Activated naive CD8-positive, alpha-beta T cell treated with anti-CD3 and anti-CD28 coated beads, Interleukin-2, amount 50 U/mL, for 24 hours (primary cell): ENCODE measurements around the gene PHYHD1.
A peak's percentile ranks its signal among the peaks of the same experiment; 100 is the strongest.

ENCODE experiments used
- ATAC-seq: fragments of 150-1000 bp; cut with Tn5 transposase; one replicate; pipeline ENCODE4 v1.10.0; 2021
- DNase-seq: peaks from one replicate; pipeline ENCODE4 v3.0.0; 2021
- H3K27ac Mint-ChIP-seq: one replicate; pipeline ENCODE4 v1.8.0; 2021; ENCODE audit warnings: mild to moderate bottlenecking, mixed read lengths
- H3K27me3 Mint-ChIP-seq: one replicate; pipeline ENCODE4 v1.8.0; 2021; ENCODE audit warnings: mixed read lengths
- H3K36me3 Mint-ChIP-seq: one replicate; pipeline ENCODE4 v1.8.0; 2021; ENCODE audit warnings: low read depth, mixed read lengths
- H3K4me1 Mint-ChIP-seq: one replicate; pipeline ENCODE4 v1.8.0; 2021; ENCODE audit warnings: mixed read lengths
- H3K4me3 Mint-ChIP-seq: one replicate; pipeline ENCODE4 v1.8.0; 2021; ENCODE audit warnings: mild to moderate bottlenecking, moderate library complexity, mixed read lengths
- H3K9me3 Mint-ChIP-seq: one replicate; pipeline ENCODE4 v1.8.0; 2021; ENCODE audit warnings: mixed read lengths

PHYHD1 gene

DNA sequence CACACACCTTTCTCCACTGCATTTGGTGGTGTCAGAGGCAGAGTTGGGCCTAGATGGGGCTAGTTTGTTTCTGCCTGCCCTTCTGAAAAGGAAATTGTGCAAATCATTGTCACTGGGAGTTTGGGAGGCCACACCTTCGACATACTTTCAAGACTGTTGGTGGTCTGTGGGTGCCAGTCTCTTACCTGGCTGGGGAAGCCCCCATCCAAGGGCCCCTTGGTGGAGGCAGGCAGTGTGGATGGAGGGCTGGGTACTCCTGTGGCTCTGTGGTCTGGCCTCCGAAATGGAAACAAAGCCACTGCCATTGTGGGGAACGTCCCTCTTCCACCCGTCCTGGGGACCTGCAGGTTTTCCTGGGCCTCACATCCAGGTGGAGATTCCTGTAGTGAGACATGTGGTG lies 10.9 kb upstream of the PHYHD1 start:
- H3K4me1 Mint-ChIP-seq: peaks cover 52% of the 10 kb centered on the region
- peak; percentile 57 for ATAC-seq
- no peaks in the 10 kb centered on the region for H3K9me3 Mint-ChIP-seq
- H3K36me3 Mint-ChIP-seq: peaks cover 27% of the 10 kb centered on the region
- no peaks in the 10 kb centered on the region for H3K27me3 Mint-ChIP-seq
- no peak overlapping the region for H3K4me3 Mint-ChIP-seq
- H3K27ac Mint-ChIP-seq: no peak overlapping the region
- no peak for DNase-seq

- H3K36me3 Mint-ChIP-seq: peaks cover 27% of the 10 kb centered on the region
- peaks cover 52% of the 10 kb centered on the region for H3K4me1 Mint-ChIP-seq
- DNase-seq (no peak), ATAC-seq (no peak)
- no peaks in the 10 kb centered on the region for H3K9me3 Mint-ChIP-seq
- no peak overlapping the region for H3K27ac Mint-ChIP-seq
- no peaks in the 10 kb centered on the region for H3K27me3 Mint-ChIP-seq
- no peak overlapping the region for H3K4me3 Mint-ChIP-seq
Observed at GRCh38 chr9:128910906-128911305, 9.9 kb upstream of the PHYHD1 start.

GRCh38 chr9:128911529-128912035 lies 9.2 kb upstream of the PHYHD1 start:
- H3K4me1 Mint-ChIP-seq: peaks cover 51% of the 10 kb centered on the region
- ATAC-seq (no peak), DNase-seq (no peak)
- H3K27me3 Mint-ChIP-seq: no peaks in the 10 kb centered on the region
- no peaks in the 10 kb centered on the region for H3K9me3 Mint-ChIP-seq
- H3K27ac Mint-ChIP-seq: no peak overlapping the region
- H3K4me3 Mint-ChIP-seq: no peak overlapping the region
- peaks cover 27% of the 10 kb centered on the region for H3K36me3 Mint-ChIP-seq

DNA sequence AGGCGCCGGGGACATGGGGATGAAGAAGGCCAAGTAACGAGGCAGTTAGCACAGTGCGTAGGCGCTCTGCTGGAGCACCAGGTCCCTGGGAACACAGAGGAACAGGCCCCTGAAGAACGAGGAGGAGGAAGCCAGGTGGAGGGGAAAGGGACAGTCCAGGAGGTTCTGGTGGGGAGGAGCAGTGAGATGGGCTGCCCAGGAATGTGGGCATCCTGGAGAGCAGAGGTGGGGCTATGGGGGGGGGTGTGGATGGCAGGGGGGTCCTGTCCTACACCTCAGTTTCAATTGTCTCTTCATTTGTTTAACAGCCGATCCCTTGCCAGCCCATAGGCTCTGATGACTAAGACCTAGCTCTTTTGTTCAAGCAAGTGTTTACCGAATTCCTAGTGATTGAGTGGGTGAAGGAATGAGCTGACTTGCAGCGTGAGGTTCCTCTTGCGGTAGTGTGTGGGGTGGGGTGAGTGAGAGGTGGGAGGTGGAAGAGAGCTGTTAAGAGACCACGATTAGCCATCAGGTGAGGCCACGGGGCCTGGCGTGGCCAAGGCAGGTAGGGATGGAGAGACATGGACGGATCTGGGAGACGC lies 8.4 kb upstream of the PHYHD1 start:
- H3K9me3 Mint-ChIP-seq: no peaks in the 10 kb centered on the region
- H3K27me3 Mint-ChIP-seq: no peaks in the 10 kb centered on the region
- peak; percentile 20 for ATAC-seq
- no peak overlapping the region for H3K4me3 Mint-ChIP-seq
- H3K36me3 Mint-ChIP-seq: peaks cover 27% of the 10 kb centered on the region
- H3K4me1 Mint-ChIP-seq: peaks cover 49% of the 10 kb centered on the region
- DNase-seq: no peak
- peak overlapping the region; percentile 23 for H3K27ac Mint-ChIP-seq

- Mint-ChIP-seq H3K36me3 (peaks cover 23% of the 10 kb centered on the region), H3K27ac (peak overlapping the region; percentile 42), H3K9me3 (no peaks in the 10 kb centered on the region), H3K4me1 (peaks cover 49% of the 10 kb centered on the region), H3K27me3 (no peaks in the 10 kb centered on the region), H3K4me3 (no peak overlapping the region)
- DNase-seq (no peak), ATAC-seq (no peak)
Observed at GRCh38 chr9:128913048-128913900, 7.5 kb upstream of the PHYHD1 start.

DNA sequence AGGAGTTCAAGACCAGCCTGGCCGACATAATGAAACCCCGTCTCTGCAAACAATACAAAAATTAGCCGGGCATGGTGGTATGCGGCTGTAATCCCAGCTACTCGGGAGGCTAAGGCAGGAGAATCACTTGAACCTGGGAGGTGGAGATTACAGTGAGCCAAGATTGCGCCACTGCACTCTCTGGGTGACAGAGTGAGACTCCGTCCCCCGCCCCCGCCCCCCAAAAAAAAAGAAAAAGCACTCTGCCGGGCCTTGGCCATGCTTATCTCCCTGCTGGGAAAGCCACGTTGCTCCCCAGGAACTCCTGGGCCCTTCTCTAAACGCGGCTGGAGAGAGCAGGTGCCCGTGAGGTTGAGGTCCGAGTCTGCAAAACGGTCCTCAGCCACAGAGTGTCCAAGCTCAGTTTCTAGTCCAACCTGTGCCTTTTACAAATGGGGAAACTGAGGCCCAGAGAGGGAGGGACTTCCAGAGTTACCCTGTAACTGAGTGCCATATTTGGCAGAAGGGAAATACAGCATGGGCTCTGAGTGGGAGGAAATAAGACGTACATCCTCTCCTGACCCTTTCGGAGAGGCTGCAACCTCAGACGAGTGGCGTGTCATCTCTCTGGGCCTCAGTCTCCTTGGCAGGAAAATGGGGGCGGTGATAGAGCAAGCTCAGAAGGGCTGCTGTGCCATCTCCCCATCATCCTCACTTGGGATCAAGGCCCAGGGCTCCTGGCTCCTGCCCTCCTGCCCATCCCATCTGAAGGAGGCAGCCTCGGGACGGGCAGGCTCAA lies 6.6 kb upstream of the PHYHD1 start:
- Mint-ChIP-seq H3K27me3 (no peaks in the 10 kb centered on the region), H3K4me3 (no peak overlapping the region), H3K27ac (no peak overlapping the region), H3K4me1 (peaks cover 45% of the 10 kb centered on the region), H3K36me3 (peaks cover 15% of the 10 kb centered on the region), H3K9me3 (no peaks in the 10 kb centered on the region)
- ATAC-seq (peak; percentile 62), DNase-seq (peak; percentile 28)

DNA sequence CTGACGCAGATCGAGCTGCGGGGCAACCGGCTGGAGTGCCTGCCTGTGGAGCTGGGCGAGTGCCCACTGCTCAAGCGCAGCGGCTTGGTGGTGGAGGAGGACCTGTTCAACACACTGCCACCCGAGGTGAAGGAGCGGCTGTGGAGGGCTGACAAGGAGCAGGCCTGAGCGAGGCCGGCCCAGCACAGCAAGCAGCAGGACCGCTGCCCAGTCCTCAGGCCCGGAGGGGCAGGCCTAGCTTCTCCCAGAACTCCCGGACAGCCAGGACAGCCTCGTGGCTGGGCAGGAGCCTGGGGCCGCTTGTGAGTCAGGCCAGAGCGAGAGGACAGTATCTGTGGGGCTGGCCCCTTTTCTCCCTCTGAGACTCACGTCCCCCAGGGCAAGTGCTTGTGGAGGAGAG lies 4.6 kb upstream of the PHYHD1 start:
- peaks cover 10% of the 10 kb centered on the region for H3K36me3 Mint-ChIP-seq
- no peak overlapping the region for H3K27ac Mint-ChIP-seq
- H3K4me3 Mint-ChIP-seq: no peak overlapping the region
- ATAC-seq (no peak), DNase-seq (no peak)
- H3K4me1 Mint-ChIP-seq: peaks cover 31% of the 10 kb centered on the region
- no peaks in the 10 kb centered on the region for H3K27me3 Mint-ChIP-seq
- no peaks in the 10 kb centered on the region for H3K9me3 Mint-ChIP-seq

DNA sequence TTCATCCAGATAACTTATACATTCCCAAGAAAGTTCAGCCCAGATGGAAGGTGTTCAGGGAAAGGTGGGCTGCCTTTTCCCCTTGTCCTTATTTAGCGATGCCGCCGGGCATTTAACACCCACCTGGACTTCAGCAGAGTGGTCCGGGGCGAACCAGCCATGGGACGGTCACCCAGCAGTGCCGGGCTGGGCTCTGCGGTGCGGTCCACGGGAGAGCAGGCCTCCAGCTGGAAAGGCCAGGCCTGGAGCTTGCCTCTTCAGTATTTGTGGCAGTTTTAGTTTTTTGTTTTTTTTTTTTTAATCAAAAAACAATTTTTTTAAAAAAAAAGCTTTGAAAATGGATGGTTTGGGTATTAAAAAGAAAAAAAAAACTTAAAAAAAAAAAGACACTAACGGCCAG lies 4.0 kb upstream of the PHYHD1 start:
- peaks cover 10% of the 10 kb centered on the region for H3K36me3 Mint-ChIP-seq
- H3K9me3 Mint-ChIP-seq: no peaks in the 10 kb centered on the region
- no peak overlapping the region for H3K4me3 Mint-ChIP-seq
- H3K27me3 Mint-ChIP-seq: no peaks in the 10 kb centered on the region
- ATAC-seq: no peak
- peaks cover 27% of the 10 kb centered on the region for H3K4me1 Mint-ChIP-seq
- DNase-seq: no peak
- no peak overlapping the region for H3K27ac Mint-ChIP-seq

DNA sequence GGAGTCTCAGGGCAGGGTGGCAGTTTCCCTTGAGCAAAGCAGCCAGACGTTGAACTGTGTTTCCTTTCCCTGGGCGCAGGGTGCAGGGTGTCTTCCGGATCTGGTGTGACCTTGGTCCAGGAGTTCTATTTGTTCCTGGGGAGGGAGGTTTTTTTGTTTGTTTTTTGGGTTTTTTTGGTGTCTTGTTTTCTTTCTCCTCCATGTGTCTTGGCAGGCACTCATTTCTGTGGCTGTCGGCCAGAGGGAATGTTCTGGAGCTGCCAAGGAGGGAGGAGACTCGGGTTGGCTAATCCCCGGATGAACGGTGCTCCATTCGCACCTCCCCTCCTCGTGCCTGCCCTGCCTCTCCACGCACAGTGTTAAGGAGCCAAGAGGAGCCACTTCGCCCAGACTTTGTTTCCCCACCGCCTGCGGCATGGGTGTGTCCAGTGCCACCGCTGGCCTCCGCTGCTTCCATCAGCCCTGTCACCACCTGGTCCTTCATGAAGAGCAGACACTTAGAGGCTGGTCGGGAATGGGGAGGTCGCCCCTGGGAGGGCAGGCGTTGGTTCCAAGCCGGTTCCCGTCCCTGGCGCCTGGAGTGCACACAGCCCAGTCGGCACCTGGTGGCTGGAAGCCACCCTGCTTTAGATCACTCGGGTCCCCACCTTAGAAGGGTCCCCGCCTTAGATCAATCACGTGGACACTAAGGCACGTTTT lies 3.5 kb upstream of the PHYHD1 start:
- DNase-seq (no peak), ATAC-seq (no peak)
- Mint-ChIP-seq H3K4me1 (peaks cover 24% of the 10 kb centered on the region), H3K27ac (no peak overlapping the region), H3K9me3 (no peaks in the 10 kb centered on the region), H3K4me3 (no peak overlapping the region), H3K36me3 (peaks cover 10% of the 10 kb centered on the region), H3K27me3 (no peaks in the 10 kb centered on the region)

- Mint-ChIP-seq H3K27me3 (no peaks in the 10 kb centered on the region), H3K4me3 (no peak overlapping the region), H3K36me3 (peaks cover 4% of the 10 kb centered on the region), H3K4me1 (peaks cover 18% of the 10 kb centered on the region), H3K27ac (no peak overlapping the region), H3K9me3 (no peaks in the 10 kb centered on the region)
- no peak for DNase-seq
- no peak for ATAC-seq
Observed at GRCh38 chr9:128918921-128919320, 1.9 kb upstream of the PHYHD1 start.

GRCh38 chr9:128919402-128920089 lies 1.2 kb upstream of the PHYHD1 start:
- no peaks in the 10 kb centered on the region for H3K9me3 Mint-ChIP-seq
- H3K27ac Mint-ChIP-seq: no peak overlapping the region

DNA sequence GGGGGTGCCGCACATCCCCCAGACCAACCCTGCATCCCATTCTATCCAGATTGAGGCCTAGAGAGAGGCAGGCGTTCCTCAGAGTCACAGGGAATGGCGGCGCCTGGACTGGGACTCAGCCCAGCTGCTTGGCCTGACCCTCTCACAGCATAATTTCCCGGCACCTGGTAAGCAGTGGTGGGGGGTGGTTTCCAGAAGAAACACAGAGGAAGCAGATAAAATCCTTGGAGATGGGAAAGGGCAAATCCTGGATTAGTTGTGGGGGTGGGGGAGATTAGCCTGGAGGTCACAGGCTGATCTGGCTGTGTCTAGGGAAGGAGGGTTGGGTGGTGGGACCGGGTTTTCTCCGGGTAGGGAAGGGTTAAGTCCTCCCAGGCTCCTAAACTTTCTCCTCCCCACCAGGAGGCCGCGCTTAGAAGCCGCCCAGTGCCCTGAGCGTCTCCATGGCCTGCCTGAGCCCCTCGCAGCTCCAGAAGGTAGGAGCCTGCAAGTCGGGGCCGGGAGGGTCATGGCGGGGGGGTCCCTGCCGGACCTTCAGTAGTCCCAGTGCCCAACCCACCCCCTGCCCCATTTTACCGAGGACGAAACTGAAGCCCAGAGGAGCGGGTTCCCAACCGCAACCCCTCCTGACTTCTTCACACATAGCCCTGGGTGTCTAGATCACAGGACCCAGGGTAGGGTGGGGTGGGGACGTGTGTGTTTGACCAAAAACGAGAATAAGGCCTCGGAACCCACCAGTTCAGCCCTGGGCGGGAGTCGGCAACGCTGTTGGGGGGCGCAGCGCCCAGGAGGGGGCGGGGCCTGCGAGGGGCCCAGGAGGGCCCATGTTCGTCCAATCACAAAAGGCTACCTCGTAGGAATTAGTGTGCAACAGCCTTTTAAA lies 1.3 kb downstream of the PHYHD1 start:
- Mint-ChIP-seq H3K9me3 (no peaks in the 10 kb centered on the region), H3K4me3 (peak overlapping the region; percentile 34), H3K27me3 (no peaks in the 10 kb centered on the region), H3K27ac (no peak overlapping the region), H3K36me3 (peaks cover 4% of the 10 kb centered on the region), H3K4me1 (peaks cover 13% of the 10 kb centered on the region)
- DNase-seq (peak; percentile 35), ATAC-seq (peak; percentile 80)

More at GRCh38 chr9:128919402-128920089, 1.2 kb upstream of the PHYHD1 start:
- Mint-ChIP-seq H3K4me3 (no peak overlapping the region), H3K27me3 (no peaks in the 10 kb centered on the region), H3K36me3 (peaks cover 4% of the 10 kb centered on the region), H3K4me1 (peaks cover 13% of the 10 kb centered on the region)
- ATAC-seq (no peak), DNase-seq (no peak)

DNA sequence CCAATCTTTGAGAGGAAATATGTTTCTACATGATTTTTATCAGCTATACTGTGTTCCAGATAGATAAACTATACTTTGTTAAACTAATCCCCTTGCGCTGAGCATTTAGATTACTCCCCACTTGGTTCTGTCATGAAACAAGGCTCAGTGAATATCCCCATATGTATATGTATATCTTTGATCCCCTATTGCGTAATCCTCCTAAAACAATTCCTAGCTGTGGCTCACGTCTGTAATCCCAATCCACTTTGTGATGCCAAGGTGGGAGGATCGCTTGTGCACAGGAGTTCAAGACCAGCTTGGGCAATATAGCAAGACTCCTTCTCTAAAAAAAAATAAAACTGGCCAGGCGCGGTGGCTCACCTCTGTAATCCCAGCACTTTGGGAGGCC lies 2.7 kb downstream of the PHYHD1 start:
- H3K27ac Mint-ChIP-seq: no peak overlapping the region
- no peaks in the 10 kb centered on the region for H3K36me3 Mint-ChIP-seq
- H3K4me3 Mint-ChIP-seq: no peak overlapping the region
- ATAC-seq (no peak), DNase-seq (no peak)
- H3K9me3 Mint-ChIP-seq: no peaks in the 10 kb centered on the region
- no peaks in the 10 kb centered on the region for H3K27me3 Mint-ChIP-seq
- H3K4me1 Mint-ChIP-seq: peaks cover 18% of the 10 kb centered on the region
